Spleen (tissue), 11 donors: ENCODE results near the gene GUCA1A. TPM values are rescaled to one million over a fixed set of nuclear protein-coding genes. Genes with fewer than 3 reads are reported as not detected.

Experiments used
- DNase-seq: peaks from one replicate; pipeline ENCODE4 v3.0.0-alpha.2; 2020
- H3K27ac ChIP-seq, 8 donors: fragments of 200-600 bp; sonication (generic) in 7 of 8; 1 replicate in 4 of 8; 2 replicates in 4 of 8; pipeline versions ENCODE4 v1.5.0 to v1.8.0; 2016 to 2021; ENCODE audit warnings: inconsistent platforms in 4 of 8, mild to moderate bottlenecking in 4 of 8, moderate library complexity in 1 of 8
- H3K27me3 ChIP-seq, 7 donors: fragments of 200-600 bp; sonication (generic) in 6 of 7; replicated peaks in 1 of 7; 1 replicate in 4 of 7; 2 replicates in 3 of 7; pipeline versions ENCODE4 v1.5.0 to v1.8.0; 2016 to 2021; ENCODE audit warnings: inconsistent platforms in 3 of 7, mild to moderate bottlenecking in 1 of 7
- H3K36me3 ChIP-seq, 6 donors: fragments of 200-600 bp; sonication (generic) in 5 of 6; 1 replicate in 4 of 6; 2 replicates in 2 of 6; pipeline versions ENCODE4 v1.5.0 to v1.8.0; 2016 to 2021; ENCODE audit warnings: inconsistent platforms in 2 of 6
- H3K4me1 ChIP-seq, 6 donors: fragments of 200-600 bp; sonication (generic) in 5 of 6; 1 replicate in 3 of 6; 2 replicates in 3 of 6; pipeline versions ENCODE4 v1.5.0 to v1.8.0; 2016 to 2021; ENCODE audit warnings: inconsistent platforms in 3 of 6
- H3K4me3 ChIP-seq, 8 donors: fragments of 200-600 bp; sonication (generic) in 7 of 8; 1 replicate in 4 of 8; 2 replicates in 4 of 8; pipeline versions ENCODE4 v1.5.0 to v1.8.0; 2016 to 2021; ENCODE audit warnings: inconsistent platforms in 4 of 8, mild to moderate bottlenecking in 4 of 8, moderate library complexity in 2 of 8
- H3K9me3 ChIP-seq, 8 donors: fragments of 200-600 bp; sonication (generic) in 7 of 8; 1 replicate in 4 of 8; 2 replicates in 4 of 8; pipeline versions ENCODE4 v1.5.0 to v1.8.0; 2016 to 2021; ENCODE audit warnings: inconsistent platforms in 4 of 8
- POLR2A ChIP-seq, 3 donors: fragments of 450-650 bp; IDR thresholded peaks; one replicate each; pipeline ENCODE4 v1.5.1; 2017; ENCODE audit warnings: antibody characterized with exemption in 3 of 3, mild to moderate bottlenecking in 1 of 3
- POLR2AphosphoS5 ChIP-seq, 3 donors: sonication (generic); formaldehyde crosslinking; IDR thresholded peaks; one replicate each; pipeline ENCODE4 v1.5.1; 2017; ENCODE audit warnings: antibody characterized with exemption in 3 of 3
- WGBS, 5 donors: extraction: QIAGEN DNeasy Blood & Tissue Kit in 3 of 5; methylation state at CpG; one replicate each; pipeline versions ENCODE4 v1.1.5 to v1.1.7; 2013 to 2018; 5-methylcytosine and 5-hydroxymethylcytosine counted together
- intact Hi-C: fragments of 100-400 bp; cut with DNase I; formaldehyde crosslinking; loops from one replicate; pipeline ENCODE4 v1.15.0; 2023; ENCODE audit warnings: low total_unique reads
- polyA plus RNA-seq, 3 donors: library from polyadenylated mRNA; stranded (reverse); fragments of 200-250 nt; gene quantifications; one replicate each; pipeline ENCODE4 v1.2.1, GENCODE V29; 2013
- total RNA-seq, 7 donors: library from RNA; depleted of rRNA in 3 of 7; stranded (reverse); fragments of >200 nt in 3 of 7; fragmentation: NEBNext Ultra II Directional in 4 of 7; extraction: Animal tissue kit (Norgen Biotek cat#: 25700) in 4 of 7; gene quantifications; one replicate each; pipeline versions ENCODE4 v1.1.0 to v1.2.1, GENCODE V29; 2016 to 2021
- TF ChIP-seq, protein P1 (sequence below), 11 experiments: fragments of 200-600 bp in 7 of 11; fragments of 450-650 bp in 4 of 11; sonication (generic) in 4 of 11; IDR thresholded peaks in 8 of 11; conservative IDR thresholded peaks in 3 of 11; 1 replicate in 7 of 11; 2 replicates in 4 of 11; pipeline versions ENCODE4 v1.4.0 to v1.8.0; 2016 to 2021; ENCODE audit warnings: antibody characterized with exemption in 11 of 11, inconsistent platforms in 4 of 11, mild to moderate bottlenecking in 1 of 11
- donor health status: healthy with polysubstance abuse.
- donor health status: DM: no; HTN: no; CAD: no; lungs with moderate emphysema.
- donor health status: DM: no; HTN: no; CAD: no.
- donor health status: Bipolar disorder and iron deficiency.
- donor health status: healthy.
- donor health status: DM: no; HTN: no; CAD: no.
- donor health status: DM: yes; HTN: yes; CAD: no.

GUCA1A gene
- total and polyA plus RNA-seq, 10 donors: 0.11 TPM; not detected in 9

DNA sequence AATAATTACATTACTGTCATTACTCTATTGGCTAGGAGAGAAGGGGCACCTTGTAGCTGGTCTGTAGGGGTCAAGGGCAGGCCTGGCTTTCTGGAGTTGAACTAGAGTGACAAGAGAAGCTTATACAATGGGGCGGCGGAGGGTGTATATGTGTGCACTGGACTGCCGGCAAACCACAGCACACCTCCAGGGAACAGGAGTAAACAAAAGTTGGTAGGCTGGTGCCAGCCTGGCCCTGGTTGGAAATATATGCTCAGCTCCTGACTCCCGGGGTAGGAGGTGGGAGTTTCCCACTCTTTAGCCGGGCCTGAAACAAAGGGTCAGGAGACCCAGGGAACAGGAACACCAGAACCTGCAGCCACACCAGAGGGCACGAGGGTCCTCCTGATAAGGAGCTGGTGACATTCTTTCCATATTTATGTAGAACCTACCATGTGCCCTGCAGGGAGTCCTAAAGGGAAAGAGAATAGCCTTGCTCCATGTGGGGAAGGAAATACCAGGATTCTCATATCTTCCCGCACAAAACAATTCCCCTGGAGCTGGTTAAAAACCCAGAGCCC is 35.9 kb upstream of the GUCA1A start:
- H3K4me1 ChIP-seq: peaks cover 0 to 17% (median 9%) of the 10 kb centered on the region in 6 donors
- peaks cover 0 to 17% (median 11%) of the 10 kb centered on the region in 7 donors for H3K27me3 ChIP-seq
- H3K9me3 ChIP-seq: no peaks in the 10 kb centered on the region
- H3K36me3 ChIP-seq: no peaks in the 10 kb centered on the region
- H3K4me3 ChIP-seq: no peak overlapping the region
- no peak for TF ChIP-seq POLR2AphosphoS5 (IDR thresholded peaks at IDR 0.05)
- no peak for TF ChIP-seq POLR2A (IDR thresholded peaks at IDR 0.05)
- TF ChIP-seq, protein P1, sequence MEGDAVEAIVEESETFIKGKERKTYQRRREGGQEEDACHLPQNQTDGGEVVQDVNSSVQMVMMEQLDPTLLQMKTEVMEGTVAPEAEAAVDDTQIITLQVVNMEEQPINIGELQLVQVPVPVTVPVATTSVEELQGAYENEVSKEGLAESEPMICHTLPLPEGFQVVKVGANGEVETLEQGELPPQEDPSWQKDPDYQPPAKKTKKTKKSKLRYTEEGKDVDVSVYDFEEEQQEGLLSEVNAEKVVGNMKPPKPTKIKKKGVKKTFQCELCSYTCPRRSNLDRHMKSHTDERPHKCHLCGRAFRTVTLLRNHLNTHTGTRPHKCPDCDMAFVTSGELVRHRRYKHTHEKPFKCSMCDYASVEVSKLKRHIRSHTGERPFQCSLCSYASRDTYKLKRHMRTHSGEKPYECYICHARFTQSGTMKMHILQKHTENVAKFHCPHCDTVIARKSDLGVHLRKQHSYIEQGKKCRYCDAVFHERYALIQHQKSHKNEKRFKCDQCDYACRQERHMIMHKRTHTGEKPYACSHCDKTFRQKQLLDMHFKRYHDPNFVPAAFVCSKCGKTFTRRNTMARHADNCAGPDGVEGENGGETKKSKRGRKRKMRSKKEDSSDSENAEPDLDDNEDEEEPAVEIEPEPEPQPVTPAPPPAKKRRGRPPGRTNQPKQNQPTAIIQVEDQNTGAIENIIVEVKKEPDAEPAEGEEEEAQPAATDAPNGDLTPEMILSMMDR (IDR thresholded peaks at IDR 0.05 in 8 of 11, conservative IDR thresholded peaks at IDR 0.05 in 3 of 11): no peak
- no peak for DNase-seq
- H3K27ac ChIP-seq: no peak overlapping the region
- intact Hi-C loops: no loop called here
- WGBS, 5 donors: 70 to 81% (median 79%) methylated on average over 7 of the region's 7 CpGs

DNA sequence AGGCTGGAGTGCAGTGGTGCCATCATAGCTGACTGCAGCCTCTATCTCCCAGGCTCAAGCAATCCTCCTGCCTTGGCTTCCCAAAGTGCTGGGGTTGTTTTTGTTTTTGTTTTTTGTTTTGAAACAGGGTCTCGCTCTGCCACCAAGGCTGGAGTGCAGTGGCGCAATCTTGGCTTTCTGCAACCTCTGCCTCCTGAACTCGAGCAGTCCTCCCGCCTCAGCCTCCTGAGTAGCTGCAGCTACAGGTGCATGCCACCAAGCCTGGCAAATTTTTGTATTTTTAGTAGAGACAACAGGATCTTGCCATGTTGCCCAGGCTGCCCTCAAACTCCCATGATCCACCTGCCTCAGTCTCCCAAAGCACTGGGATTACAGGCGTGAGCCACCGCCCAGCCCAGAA is 35.0 kb upstream of the GUCA1A start:
- H3K27ac ChIP-seq: no peak overlapping the region
- DNase-seq: no peak
- H3K27me3 ChIP-seq: peaks cover 0 to 26% (median 21%) of the 10 kb centered on the region in 7 donors
- peaks cover 0 to 26% (median 16%) of the 10 kb centered on the region in 6 donors for H3K4me1 ChIP-seq
- H3K4me3 ChIP-seq: no peak overlapping the region
- intact Hi-C loops: no loop called here
- 84 to 95% (median 91%) methylated on average over 6 of the region's 6 CpGs for WGBS, 5 donors
- H3K36me3 ChIP-seq: no peaks in the 10 kb centered on the region
- no peaks in the 10 kb centered on the region for H3K9me3 ChIP-seq
- TF ChIP-seq, protein P1 (IDR thresholded peaks at IDR 0.05 in 8 of 11, conservative IDR thresholded peaks at IDR 0.05 in 3 of 11): no peak
- no peak for TF ChIP-seq POLR2A (IDR thresholded peaks at IDR 0.05)
- TF ChIP-seq POLR2AphosphoS5 (IDR thresholded peaks at IDR 0.05): no peak

DNA sequence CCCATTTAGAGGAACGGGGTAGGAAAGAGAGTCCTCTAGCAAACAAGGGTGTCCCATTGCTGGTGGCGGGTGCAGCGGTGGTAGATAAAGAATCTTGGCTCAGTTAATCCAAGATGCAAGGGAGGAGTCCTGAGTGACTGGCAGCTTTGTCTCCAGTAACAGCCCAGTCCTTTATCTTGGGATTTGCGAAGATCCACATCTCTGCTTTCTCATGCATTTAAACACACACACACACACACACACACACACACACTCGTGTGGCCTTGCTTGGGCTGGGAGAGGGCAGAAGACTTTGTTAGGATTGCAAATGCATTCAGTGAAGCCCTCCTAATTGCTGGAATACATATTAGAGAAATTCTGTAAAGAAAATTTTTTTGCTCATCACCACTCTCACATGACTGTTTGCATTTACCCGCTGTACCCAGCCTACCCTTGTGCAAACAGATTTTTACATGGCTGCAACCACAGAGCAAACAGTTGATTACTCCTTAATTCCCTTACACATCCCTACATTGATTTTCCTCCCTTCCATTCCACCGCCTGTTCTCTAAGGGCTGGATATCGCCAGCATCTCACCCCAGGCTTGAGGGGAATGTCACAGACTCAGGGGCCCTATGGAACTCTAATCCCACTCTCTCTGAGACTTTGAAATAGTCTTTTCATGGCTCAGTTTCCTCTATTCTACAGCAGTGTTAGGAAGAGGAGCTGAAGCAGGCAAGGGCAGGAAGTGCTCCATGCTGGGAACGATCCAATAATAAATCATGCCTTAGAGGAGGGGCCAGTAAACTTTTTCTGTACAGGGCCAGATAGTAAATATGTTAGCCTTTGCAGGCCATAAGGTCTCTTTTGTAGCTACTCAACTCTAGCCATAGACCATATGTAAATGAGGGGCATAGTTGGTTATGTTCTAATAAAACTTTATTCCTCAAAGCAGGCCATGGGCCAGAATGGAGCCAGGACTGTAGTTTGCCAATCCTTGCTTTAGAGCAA is 34.2 kb upstream of the GUCA1A start:
- H3K4me1 ChIP-seq: peaks cover 0 to 26% (median 16%) of the 10 kb centered on the region in 6 donors
- H3K4me3 ChIP-seq: no peak overlapping the region
- peaks cover 0 to 34% (median 28%) of the 10 kb centered on the region in 7 donors for H3K27me3 ChIP-seq
- no peaks in the 10 kb centered on the region for H3K36me3 ChIP-seq
- no peak for DNase-seq
- WGBS, 5 donors: 79 to 85% (median 83%) methylated on average over 9 of the region's 9 CpGs
- H3K27ac ChIP-seq: no peak overlapping the region
- H3K9me3 ChIP-seq: no peaks in the 10 kb centered on the region
- TF ChIP-seq POLR2AphosphoS5 (IDR thresholded peaks at IDR 0.05) (no peak), POLR2A (IDR thresholded peaks at IDR 0.05) (no peak)
- TF ChIP-seq, protein P1 (IDR thresholded peaks at IDR 0.05 in 8 of 11, conservative IDR thresholded peaks at IDR 0.05 in 3 of 11): no peak
- intact Hi-C loops: no loop called here

DNA sequence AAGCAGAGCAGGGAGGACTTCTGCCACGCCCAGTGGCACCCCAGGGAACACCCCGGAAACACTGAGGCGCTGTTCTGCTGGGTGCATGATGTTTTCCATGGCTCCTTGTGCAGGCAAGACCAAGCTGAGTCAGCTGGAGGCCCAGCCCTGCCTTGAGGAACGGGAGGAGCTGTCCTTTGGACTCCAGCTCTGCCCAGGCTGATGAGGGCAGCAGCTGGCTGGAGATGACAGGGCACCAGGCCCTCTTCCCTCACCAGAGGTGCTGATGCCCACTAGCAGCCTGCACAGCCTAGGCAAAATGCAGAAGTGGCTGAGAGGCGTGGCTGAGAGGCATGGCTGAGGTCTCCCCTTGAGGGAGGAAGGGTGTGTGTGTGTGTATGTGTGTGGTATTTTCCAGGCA is 33.1 kb upstream of the GUCA1A start:
- no peak overlapping the region for H3K4me3 ChIP-seq
- WGBS, 5 donors: 53 to 61% (median 56%) methylated on average over 5 of the region's 5 CpGs
- no peaks in the 10 kb centered on the region for H3K9me3 ChIP-seq
- H3K4me1 ChIP-seq: peaks cover 0 to 26% (median 16%) of the 10 kb centered on the region in 6 donors
- no peak overlapping the region for H3K27ac ChIP-seq
- intact Hi-C loops: no loop called here
- peak; percentile 78 for DNase-seq
- H3K36me3 ChIP-seq: no peaks in the 10 kb centered on the region
- TF ChIP-seq POLR2AphosphoS5 (IDR thresholded peaks at IDR 0.05) (no peak), POLR2A (IDR thresholded peaks at IDR 0.05) (no peak)
- TF ChIP-seq, protein P1 (IDR thresholded peaks at IDR 0.05 in 8 of 11, conservative IDR thresholded peaks at IDR 0.05 in 3 of 11): no peak
- peaks cover 0 to 38% (median 29%) of the 10 kb centered on the region in 7 donors for H3K27me3 ChIP-seq
